Uterus (tissue), 4 donors: ENCODE results near the gene RGS6. TPM values are rescaled to one million over a fixed set of nuclear protein-coding genes. Genes with fewer than 3 reads are reported as not detected.

Source experiments
- DNase-seq, 2 donors: peaks; one replicate each; pipeline ENCODE4 v3.0.0-alpha.2; 2019 to 2020
- H3K27ac ChIP-seq, 2 donors: fragments of 200-600 bp; sonication (generic); 1 replicate in 1 of 2; 2 replicates in 1 of 2; pipeline ENCODE4 v1.5.1; 2016 to 2018
- H3K27me3 ChIP-seq, 2 donors: fragments of 200-600 bp; sonication (generic); one replicate each; pipeline ENCODE4 v1.5.1; 2018 to 2019; ENCODE audit warnings: control low read depth in 1 of 2
- H3K36me3 ChIP-seq, 2 donors: fragments of 200-600 bp; sonication (generic); one replicate each; pipeline ENCODE4 v1.5.1; 2019; ENCODE audit warnings: control low read depth in 1 of 2
- H3K4me1 ChIP-seq, 2 donors: fragments of 200-600 bp; sonication (generic); one replicate each; pipeline ENCODE4 v1.5.1; 2018 to 2019; ENCODE audit warnings: control low read depth in 1 of 2
- H3K4me3 ChIP-seq, 2 donors: fragments of 200-600 bp; sonication (generic); 1 replicate in 1 of 2; 2 replicates in 1 of 2; pipeline ENCODE4 v1.5.1; 2018 to 2019; ENCODE audit warnings: mild to moderate bottlenecking in 1 of 2
- H3K9me3 ChIP-seq, 2 donors: fragments of 200-600 bp; sonication (generic); one replicate each; pipeline ENCODE4 v1.5.1; 2019; ENCODE audit warnings: control low read depth in 1 of 2
- CTCF ChIP-seq, 4 experiments: fragments of 200-600 bp in 2 of 4; fragments of 450-650 bp in 2 of 4; sonication (generic) in 2 of 4; IDR thresholded peaks; one replicate each; pipeline ENCODE4 v1.5.1; 2016 to 2019; ENCODE audit warnings: antibody characterized with exemption in 4 of 4, mild to moderate bottlenecking in 2 of 4, moderate library complexity in 1 of 4
- POLR2A ChIP-seq, 2 donors: fragments of 450-650 bp; IDR thresholded peaks; one replicate each; pipeline ENCODE4 v1.6.1; 2016; ENCODE audit warnings: antibody characterized with exemption in 2 of 2, mild to moderate bottlenecking in 1 of 2, moderate library complexity in 1 of 2
- intact Hi-C: fragments of 100-400 bp; cut with DNase I; formaldehyde crosslinking; loops from one replicate; pipeline ENCODE4 v1.15.1; 2023; ENCODE audit warnings: low total_unique reads
- total RNA-seq, 4 donors: library from RNA; depleted of rRNA in 3 of 4; stranded (reverse); fragments of >200 nt in 3 of 4; gene quantifications; one replicate each; pipeline versions ENCODE4 v1.1.0 to v1.2.4, GENCODE V29; 2014 to 2023
- donor health status: DM: yes; HTN: yes; CAD: no.

RGS6 gene
- total RNA-seq, 4 donors from 2014 or later = 1.0 to 7.4 (median 6.2) TPM; not detected in 1

- intact Hi-C loops = no loop called here
- Histone ChIP-seq H3K36me3 (no peaks in the 10 kb centered on the region), H3K27me3 (no peaks in the 10 kb centered on the region), H3K4me1 (no peaks in the 10 kb centered on the region), H3K27ac (no peak overlapping the region), H3K4me3 (no peak overlapping the region), H3K9me3 (no peaks in the 10 kb centered on the region)
- DNase-seq = no peak
- TF ChIP-seq CTCF (IDR thresholded peaks at IDR 0.05) = no peak
- no peak for TF ChIP-seq POLR2A (IDR thresholded peaks at IDR 0.05)
These were observed 676.4 kb downstream of the RGS6 start for GRCh38 chr14:72608391-72609204.

GRCh38 chr14:72609205-72609916 is 677.1 kb downstream of the RGS6 start:
- TF ChIP-seq CTCF (IDR thresholded peaks at IDR 0.05) (no peak), POLR2A (IDR thresholded peaks at IDR 0.05) (no peak)
- no peak for DNase-seq
- no peaks in the 10 kb centered on the region for H3K36me3 ChIP-seq
- H3K27ac ChIP-seq = no peak overlapping the region
- no peaks in the 10 kb centered on the region for H3K27me3 ChIP-seq
- H3K9me3 ChIP-seq = no peaks in the 10 kb centered on the region
- no peaks in the 10 kb centered on the region for H3K4me1 ChIP-seq
- no peak overlapping the region for H3K4me3 ChIP-seq
- intact Hi-C loops = no loop called here

GRCh38 chr14:72610096-72610830 is 678.0 kb downstream of the RGS6 start:
- TF ChIP-seq POLR2A (IDR thresholded peaks at IDR 0.05) (no peak), CTCF (IDR thresholded peaks at IDR 0.05) (no peak)
- intact Hi-C loops = no loop called here
- Histone ChIP-seq H3K36me3 (no peaks in the 10 kb centered on the region), H3K9me3 (no peaks in the 10 kb centered on the region), H3K27ac (no peak overlapping the region), H3K27me3 (no peaks in the 10 kb centered on the region), H3K4me1 (peaks cover 0 to 5% of the 10 kb centered on the region in 2 donors), H3K4me3 (no peak overlapping the region)
- no peak for DNase-seq

- TF ChIP-seq CTCF (IDR thresholded peaks at IDR 0.05) (no peak), POLR2A (IDR thresholded peaks at IDR 0.05) (no peak)
- Histone ChIP-seq H3K9me3 (no peaks in the 10 kb centered on the region), H3K27me3 (no peaks in the 10 kb centered on the region), H3K4me3 (no peak overlapping the region), H3K27ac (no peak overlapping the region), H3K36me3 (no peaks in the 10 kb centered on the region), H3K4me1 (peaks cover 0 to 5% of the 10 kb centered on the region in 2 donors)
- intact Hi-C loops = no loop called here
- DNase-seq = no peak
These were observed 678.6 kb downstream of the RGS6 start for GRCh38 chr14:72610831-72611200.
